ENCODE results near the gene IL25. TPM values are rescaled to one million over a fixed set of nuclear protein-coding genes. Genes with fewer than 3 reads are reported as not detected.
A peak's percentile ranks its signal among the peaks of the same experiment; 100 is the strongest.

Gene IL25
- total and polyA plus RNA-seq, 10 of the 15 experiments (the other 5 are each of a cell fraction or from before 2014, with no cell fraction given): not detected

- H3K36me3 ChIP-seq (ENCODE audit: control insufficient read depth in 2 of 2, insufficient read depth in 2 of 2, low read length in 1 of 2): no peaks in the 10 kb centered on the region
- intact Hi-C loops (cut with micrococcal nuclease; ENCODE audit: unreplicated experiment) (no loop called here), in situ Hi-C loops (cut with MboI) (no loop called here)
- no peak overlapping the region for H3K27ac ChIP-seq (ENCODE audit: control insufficient read depth, insufficient read depth)
- no peak overlapping the region for H3K9ac ChIP-seq (ENCODE audit: control insufficient read depth, insufficient read depth, low read length)
- DNase-seq (ENCODE audit: low read depth, low spot score) (no peak), ATAC-seq (peak; percentile 46; the same call in 2 of the 3 replicates), FAIRE-seq (no peak)
- RAD21 ChIA-PET (ENCODE audit: unreplicated experiment): no interaction called here
- TF ChIP-seq ZNF207 (IDR thresholded peaks at IDR 0.05; ENCODE audit: borderline replicate concordance) (no peak), SIN3A (IDR thresholded peaks at IDR 0.05; ENCODE audit: low read depth, low read length) (no peak), ESRRA (IDR thresholded peaks at IDR 0.05; ENCODE audit: low read length) (no peak), RAD51 (IDR thresholded peaks at IDR 0.05) (no peak), MYC (IDR thresholded peaks at IDR 0.05; ENCODE audit: insufficient read depth, insufficient read length, insufficient replicate concordance, low read length, severe bottlenecking) (no peak), GATAD2B (conservative IDR thresholded peaks at IDR 0.05; ENCODE audit: low read depth) (no peak), KLF5 (IDR thresholded peaks at IDR 0.05; ENCODE audit: partially characterized antibody) (no peak), WRNIP1 (IDR thresholded peaks at IDR 0.05; ENCODE audit: borderline replicate concordance, low read depth, low read length) (no peak), EGR1 (IDR thresholded peaks at IDR 0.05; ENCODE audit: borderline replicate concordance in 1 of 2, low read depth in 2 of 2, low read length in 2 of 2) (no peak)
- TF ChIP-seq, protein P1, sequence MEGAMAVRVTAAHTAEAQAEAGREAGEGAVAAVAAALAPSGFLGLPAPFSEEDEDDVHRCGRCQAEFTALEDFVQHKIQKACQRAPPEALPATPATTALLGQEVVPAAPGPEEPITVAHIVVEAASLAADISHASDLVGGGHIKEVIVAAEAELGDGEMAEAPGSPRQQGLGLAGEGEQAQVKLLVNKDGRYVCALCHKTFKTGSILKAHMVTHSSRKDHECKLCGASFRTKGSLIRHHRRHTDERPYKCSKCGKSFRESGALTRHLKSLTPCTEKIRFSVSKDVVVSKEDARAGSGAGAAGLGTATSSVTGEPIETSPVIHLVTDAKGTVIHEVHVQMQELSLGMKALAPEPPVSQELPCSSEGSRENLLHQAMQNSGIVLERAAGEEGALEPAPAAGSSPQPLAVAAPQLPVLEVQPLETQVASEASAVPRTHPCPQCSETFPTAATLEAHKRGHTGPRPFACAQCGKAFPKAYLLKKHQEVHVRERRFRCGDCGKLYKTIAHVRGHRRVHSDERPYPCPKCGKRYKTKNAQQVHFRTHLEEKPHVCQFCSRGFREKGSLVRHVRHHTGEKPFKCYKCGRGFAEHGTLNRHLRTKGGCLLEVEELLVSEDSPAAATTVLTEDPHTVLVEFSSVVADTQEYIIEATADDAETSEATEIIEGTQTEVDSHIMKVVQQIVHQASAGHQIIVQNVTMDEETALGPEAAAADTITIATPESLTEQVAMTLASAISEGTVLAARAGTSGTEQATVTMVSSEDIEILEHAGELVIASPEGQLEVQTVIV (IDR thresholded peaks at IDR 0.05; ENCODE audit: borderline replicate concordance, partially characterized antibody): no peak
- CTCF ChIA-PET: no interaction called here
- no peaks in the 10 kb centered on the region for H3K4me1 ChIP-seq (ENCODE audit: control insufficient read depth, insufficient read depth, low read length)
- WGBS (ENCODE audit: insufficient coverage, insufficient replicate concordance, low lambda C conversion rate, missing lambda C conversion rate): 0% methylated on average over 3 of the region's 3 CpGs
- peaks cover 1 to 3% of the 10 kb centered on the region in 2 experiments; a peak in 2 of 4 replicates for H3K27me3 ChIP-seq (replicated peaks in 1 of 2; ENCODE audit: control insufficient read depth in 2 of 2, insufficient read depth in 2 of 2, low read length in 1 of 2)
- BruUV-seq (replicated peaks): no TSS peak
- no peak overlapping the region for H2AFZ ChIP-seq (ENCODE audit: control insufficient read depth, low read depth, low read length)
- H3K4me3 ChIP-seq: no peak overlapping the region
- POLR2A ChIA-PET: no interaction called here
- no peaks in the 10 kb centered on the region for H3K9me3 ChIP-seq (replicated peaks; ENCODE audit: control insufficient read depth, insufficient read depth, low read length)
- no peak overlapping the region for H3K4me2 ChIP-seq (ENCODE audit: control insufficient read depth, insufficient read depth)
- SMC1A ChIA-PET (ENCODE audit: uncharacterized antibody, unreplicated experiment): no interaction called here
- no peaks in the 10 kb centered on the region for H3K79me2 ChIP-seq (ENCODE audit: control insufficient read depth, insufficient read depth, low read length)
- H4K20me1 ChIP-seq (ENCODE audit: control insufficient read depth, insufficient read depth): no peaks in the 10 kb centered on the region
These were observed 14.6 kb upstream of the IL25 start for GRCh38 chr14:23358042-23358441.

All from GM12878 (cell line).